Endodermal cell (in vitro differentiated cells): ENCODE results near the gene ADGRD1. TPM values are rescaled to one million over a fixed set of nuclear protein-coding genes. Genes with fewer than 3 reads are reported as not detected.

ENCODE experiments used
- DNase-seq: peaks from one replicate; pipeline ENCODE4 v3.0.0-alpha.2; 2017
- H3K27ac ChIP-seq: 2 replicates; pipeline ENCODE4 v1.5.1; 2013; ENCODE audit warnings: mild to moderate bottlenecking, low read depth, low read length, moderate library complexity
- H3K27me3 ChIP-seq: 2 replicates; pipeline ENCODE4 v1.6.1; 2013; ENCODE audit warnings: mild to moderate bottlenecking, low read length, moderate library complexity; ENCODE audit not compliant: insufficient read depth, control insufficient read depth, poor library complexity, severe bottlenecking
- H3K36me3 ChIP-seq: 2 replicates; pipeline ENCODE4 v1.7.0; 2013; ENCODE audit warnings: mild to moderate bottlenecking, low read length, moderate library complexity; ENCODE audit not compliant: control insufficient read depth, insufficient read depth
- H3K4me1 ChIP-seq: one replicate; pipeline ENCODE4 v1.7.0; 2013; ENCODE audit warnings: low read length; ENCODE audit not compliant: control insufficient read depth, insufficient read depth
- H3K4me3 ChIP-seq: 2 replicates; pipeline ENCODE4 v1.5.1; 2013; ENCODE audit warnings: mild to moderate bottlenecking, low read length, moderate library complexity
- H3K9ac ChIP-seq: 2 replicates; pipeline ENCODE4 v1.6.1; 2013; ENCODE audit warnings: mild to moderate bottlenecking, low read length, moderate library complexity; ENCODE audit not compliant: poor library complexity, severe bottlenecking; ENCODE audit errors: extremely low read depth
- H3K9me3 ChIP-seq: 2 replicates; pipeline ENCODE4 v1.6.1; 2013; ENCODE audit warnings: mild to moderate bottlenecking, low read length, moderate library complexity; ENCODE audit not compliant: control insufficient read depth
- H3K27ac Mint-ChIP-seq: 2 replicates; pipeline ENCODE4 v1.8.0; 2020; ENCODE audit warnings: mixed read lengths
- H3K27me3 Mint-ChIP-seq: 2 replicates; pipeline ENCODE4 v1.8.0; 2021; ENCODE audit warnings: mild to moderate bottlenecking, mixed read lengths; ENCODE audit not compliant: insufficient read depth
- H3K36me3 Mint-ChIP-seq: 2 replicates; pipeline ENCODE4 v1.8.0; 2020; ENCODE audit warnings: low read depth, mixed read lengths
- H3K4me1 Mint-ChIP-seq: 2 replicates; pipeline ENCODE4 v1.8.0; 2020; ENCODE audit warnings: mixed read lengths
- H3K4me3 Mint-ChIP-seq: 2 replicates; pipeline ENCODE4 v1.8.0; 2020; ENCODE audit warnings: mild to moderate bottlenecking, moderate library complexity, mixed read lengths
- H3K9me3 Mint-ChIP-seq: 2 replicates; pipeline ENCODE4 v1.8.0; 2020; ENCODE audit warnings: mild to moderate bottlenecking, mixed read lengths
- CTCF ChIP-seq: fragments of 200-600 bp; sonication (generic); conservative IDR thresholded peaks from 2 replicates; pipeline ENCODE4 v1.5.0; 2021; ENCODE audit warnings: antibody characterized with exemption, mild to moderate bottlenecking
- WGBS, 2 experiments: methylation state at CpG; one replicate each; pipeline versions ENCODE4 v1.1.5 to v1.1.7; 2013; ENCODE audit warnings: missing lambda C conversion rate in 2 of 2, mixed read lengths in 1 of 2; ENCODE audit not compliant: insufficient coverage in 1 of 2, insufficient read length in 1 of 2; 5-methylcytosine and 5-hydroxymethylcytosine counted together
- total RNA-seq, 2 donors: library from RNA; stranded (reverse); fragmentation: NEBNext Ultra II Directional in 1 of 2; extraction: Animal tissue kit (Norgen Biotek cat#: 25700) in 1 of 2; gene quantifications; 2 replicates in 1 of 2; 3 replicates in 1 of 2; pipeline ENCODE4 v1.2.1, GENCODE V29; 2021

Gene ADGRD1
- total RNA-seq, 2 donors from 2014 or later: 1.3 to 2.9 TPM

GRCh38 chr12:130970165-130970907 lies 16.6 kb downstream of the ADGRD1 start:
- H3K27ac ChIP-seq: no peak overlapping the region
- Mint-ChIP-seq H3K36me3 (no peaks in the 10 kb centered on the region), H3K27ac (no peak overlapping the region), H3K9me3 (no peaks in the 10 kb centered on the region), H3K27me3 (no peaks in the 10 kb centered on the region), H3K4me3 (no peak overlapping the region), H3K4me1 (no peaks in the 10 kb centered on the region)
- WGBS, 2 experiments: 81 to 87% methylated on average over 12 to 15 of the region's 15 CpGs
- H3K4me3 ChIP-seq: no peak overlapping the region
- DNase-seq: peak; percentile 39
- H3K4me1 ChIP-seq: no peaks in the 10 kb centered on the region
- H3K9ac ChIP-seq: no peak overlapping the region
- no peaks in the 10 kb centered on the region for H3K27me3 ChIP-seq
- TF ChIP-seq CTCF: no peak
- H3K9me3 ChIP-seq: no peaks in the 10 kb centered on the region
- H3K36me3 ChIP-seq: no peaks in the 10 kb centered on the region

GRCh38 chr12:130970908-130971233 lies 17.2 kb downstream of the ADGRD1 start:
- WGBS, 2 experiments: 85 to 93% methylated on average over 5 to 9 of the region's 10 CpGs
- no peak overlapping the region for H3K4me3 ChIP-seq
- no peak for TF ChIP-seq CTCF
- no peak overlapping the region for H3K9ac ChIP-seq
- Mint-ChIP-seq H3K4me1 (no peaks in the 10 kb centered on the region), H3K9me3 (no peaks in the 10 kb centered on the region), H3K4me3 (no peak overlapping the region), H3K27me3 (no peaks in the 10 kb centered on the region), H3K36me3 (no peaks in the 10 kb centered on the region), H3K27ac (no peak overlapping the region)
- no peaks in the 10 kb centered on the region for H3K4me1 ChIP-seq
- no peak for DNase-seq
- no peaks in the 10 kb centered on the region for H3K27me3 ChIP-seq
- no peaks in the 10 kb centered on the region for H3K9me3 ChIP-seq
- H3K27ac ChIP-seq: no peak overlapping the region
- H3K36me3 ChIP-seq: no peaks in the 10 kb centered on the region

GRCh38 chr12:130971925-130972585 lies 18.3 kb downstream of the ADGRD1 start:
- Mint-ChIP-seq H3K27me3 (no peaks in the 10 kb centered on the region), H3K36me3 (no peaks in the 10 kb centered on the region), H3K4me1 (no peaks in the 10 kb centered on the region), H3K9me3 (no peaks in the 10 kb centered on the region), H3K27ac (no peak overlapping the region), H3K4me3 (no peak overlapping the region)
- no peak overlapping the region for H3K4me3 ChIP-seq
- H3K27me3 ChIP-seq: no peaks in the 10 kb centered on the region
- no peak overlapping the region for H3K27ac ChIP-seq
- TF ChIP-seq CTCF: no peak
- H3K4me1 ChIP-seq: no peaks in the 10 kb centered on the region
- no peaks in the 10 kb centered on the region for H3K36me3 ChIP-seq
- no peak overlapping the region for H3K9ac ChIP-seq
- no peaks in the 10 kb centered on the region for H3K9me3 ChIP-seq
- peak; percentile 38 for DNase-seq
- WGBS, 2 experiments: 92% methylated on average over 13 to 15 of the region's 15 CpGs
